ENCODE results near the gene KRT3. TPM values are rescaled to one million over a fixed set of nuclear protein-coding genes. Genes with fewer than 3 reads are reported as not detected.
"Not testable (repeated sequence)": the region's sequence is repeated elsewhere in the genome, so short reads cannot be mapped to it uniquely, and the experiment has no call there.

KRT3 gene
- total RNA-seq, 1 donor: not detected

DNA sequence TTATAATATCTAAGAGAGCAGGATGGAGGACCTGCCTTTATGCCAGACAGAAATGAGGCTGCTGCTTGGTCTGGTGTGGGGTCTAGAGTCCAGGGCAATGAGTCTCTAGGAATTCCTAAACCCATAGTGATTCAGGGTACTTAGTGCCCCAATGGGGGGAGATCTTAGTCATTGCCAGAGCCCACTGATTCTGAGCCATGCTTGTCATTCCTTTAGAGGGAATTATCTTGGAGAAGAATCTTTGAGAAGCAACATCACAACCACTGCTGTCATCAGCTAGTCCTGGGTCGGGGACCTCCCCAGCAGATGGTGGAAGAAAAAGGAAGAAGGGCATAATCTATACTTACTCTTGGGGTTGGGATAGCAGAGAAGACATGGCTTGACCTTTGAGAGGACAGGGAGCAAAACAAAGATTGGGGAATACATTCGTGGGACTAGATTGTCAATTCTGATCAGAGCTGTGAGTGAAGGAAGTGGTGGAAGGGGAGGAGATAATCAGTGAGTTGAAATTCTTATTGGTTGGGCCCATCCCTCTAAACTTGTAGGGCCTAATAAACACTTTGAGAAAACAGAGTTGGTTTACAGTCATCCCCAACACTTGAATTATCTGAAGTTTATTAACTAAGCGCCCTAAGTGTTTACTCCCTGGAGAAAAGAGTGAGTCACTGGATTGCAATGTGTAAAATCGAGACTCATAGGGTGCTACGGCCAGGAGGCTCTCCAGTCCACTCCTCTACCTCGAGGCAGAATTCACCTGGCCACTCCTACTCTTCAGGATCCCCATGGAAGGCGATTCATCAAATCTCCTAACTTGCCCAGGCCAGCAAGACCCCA, 3.0 kb upstream of the KRT3 start:
- no peaks in the 10 kb centered on the region for H3K27me3 ChIP-seq (ENCODE audit: insufficient read depth, low read length)
- H3K4me3 ChIP-seq (ENCODE audit: low read length): no peak overlapping the region
- no peaks in the 10 kb centered on the region for H3K9me3 ChIP-seq (ENCODE audit: low read depth, low read length)
- no peaks in the 10 kb centered on the region for H3K4me1 ChIP-seq (ENCODE audit: insufficient read depth, low read length)

DNA sequence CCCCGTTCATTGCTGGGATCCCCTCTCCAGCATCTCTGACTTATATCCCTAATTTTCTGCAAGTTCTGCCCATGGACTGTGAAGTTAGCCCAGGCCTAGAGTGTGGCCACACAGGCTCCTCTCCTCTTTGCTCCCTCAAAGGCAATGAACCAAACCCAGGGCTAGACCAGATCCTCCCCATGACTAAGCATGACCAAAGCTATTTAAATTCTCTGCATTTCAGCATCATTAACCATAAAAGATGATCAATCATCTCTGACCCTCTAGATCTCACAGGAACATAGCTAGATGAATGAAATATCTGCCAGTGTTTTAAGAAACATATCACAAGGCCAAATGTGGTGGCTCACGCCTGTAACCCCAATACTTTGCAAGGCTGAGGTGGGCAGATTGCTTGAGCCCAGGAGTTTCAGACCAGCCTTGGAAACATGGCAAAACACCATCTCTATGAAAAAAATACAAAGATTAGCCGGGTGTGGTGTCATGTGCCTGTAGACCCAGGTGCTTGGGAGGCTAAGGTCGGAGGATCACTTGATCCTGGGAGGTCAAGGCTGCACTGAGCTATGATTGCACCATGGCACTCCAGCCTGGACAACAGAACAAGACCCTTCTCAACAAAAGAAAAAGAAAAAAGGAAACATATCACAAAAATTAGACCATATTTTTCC, 2.2 kb upstream of the KRT3 start:
- Histone ChIP-seq H3K9me3 (ENCODE audit: low read depth, low read length) (no peaks in the 10 kb centered on the region), H3K27me3 (ENCODE audit: insufficient read depth, low read length) (no peaks in the 10 kb centered on the region), H3K4me1 (ENCODE audit: insufficient read depth, low read length) (no peaks in the 10 kb centered on the region), H3K4me3 (ENCODE audit: low read length) (no peak overlapping the region)

DNA sequence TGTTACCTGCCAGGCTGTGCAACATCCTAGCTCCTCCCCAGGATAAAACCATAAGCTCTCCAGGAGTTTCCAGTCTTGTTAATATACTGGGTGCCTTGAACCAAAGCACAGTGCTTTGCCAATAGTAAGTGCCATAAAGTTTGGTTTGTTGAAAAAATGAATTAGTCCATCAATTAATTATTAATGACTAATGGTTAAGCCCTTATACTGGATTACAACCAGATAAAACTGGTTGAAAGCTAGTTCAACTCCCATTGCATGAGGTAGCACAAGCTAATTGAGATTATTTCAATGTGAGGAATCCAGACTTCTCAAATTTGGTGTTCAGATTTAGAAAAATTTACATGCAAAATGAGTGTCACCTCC, 1.6 kb upstream of the KRT3 start:
- Histone ChIP-seq H3K4me1 (ENCODE audit: insufficient read depth, low read length) (no peaks in the 10 kb centered on the region), H3K4me3 (ENCODE audit: low read length) (no peak overlapping the region), H3K9me3 (ENCODE audit: low read depth, low read length) (no peaks in the 10 kb centered on the region), H3K27me3 (ENCODE audit: insufficient read depth, low read length) (no peaks in the 10 kb centered on the region)

DNA sequence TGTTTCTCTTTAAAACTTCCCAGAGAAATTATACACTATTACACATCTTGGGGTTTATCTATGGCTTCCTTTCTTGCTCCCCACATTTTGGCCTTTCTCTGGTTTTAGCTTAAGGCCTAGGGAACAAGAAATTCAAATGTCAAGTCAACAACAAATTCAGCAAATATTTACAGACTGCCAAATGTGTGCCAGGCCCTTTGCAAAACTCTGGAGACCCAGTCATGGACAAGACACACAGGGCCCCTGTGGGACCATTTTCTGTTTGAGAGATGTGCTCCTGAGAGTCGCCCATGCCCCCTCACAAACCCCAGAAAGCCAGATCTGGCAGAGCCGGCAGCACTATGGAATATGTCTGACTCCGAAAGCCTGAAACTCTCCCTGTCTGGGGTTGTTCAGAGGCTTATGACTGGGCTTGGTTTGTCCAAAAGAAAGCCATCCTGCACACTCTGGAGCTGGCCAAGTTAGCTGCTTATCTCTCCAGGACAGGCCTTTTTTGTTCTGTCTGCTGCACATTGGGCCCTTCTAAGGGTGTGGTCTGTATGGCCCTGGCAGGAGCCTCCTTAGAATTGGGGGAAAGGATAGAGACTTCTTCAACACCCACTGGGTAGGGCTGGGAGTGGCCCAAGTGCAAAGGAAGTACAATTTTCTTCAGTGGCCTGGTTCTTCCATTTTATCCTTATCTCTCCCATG, 1.1 kb upstream of the KRT3 start:
- no peak overlapping the region for H3K4me3 ChIP-seq (ENCODE audit: low read length)
- no peaks in the 10 kb centered on the region for H3K27me3 ChIP-seq (ENCODE audit: insufficient read depth, low read length)
- no peaks in the 10 kb centered on the region for H3K4me1 ChIP-seq (ENCODE audit: insufficient read depth, low read length)
- no peaks in the 10 kb centered on the region for H3K9me3 ChIP-seq (ENCODE audit: low read depth, low read length)

DNA sequence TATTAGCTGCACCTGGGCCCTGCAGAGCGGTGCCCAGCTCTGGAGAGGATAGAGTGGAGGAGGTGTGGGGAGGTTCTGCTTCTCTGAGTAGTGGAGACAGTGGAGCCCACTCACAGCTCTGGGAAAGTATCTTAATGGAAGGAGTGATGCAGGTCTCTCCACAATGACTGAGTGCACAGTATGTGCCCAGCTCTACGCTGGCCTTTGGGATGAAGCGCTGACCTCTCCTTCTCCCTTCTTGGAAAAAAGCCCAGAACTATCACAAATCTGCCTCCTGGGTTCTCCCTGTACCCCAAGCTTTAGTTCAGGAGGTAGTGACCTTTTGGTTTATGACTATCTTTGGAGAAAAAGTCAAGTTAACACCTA, 495 bp upstream of the KRT3 start:
- H3K4me1 ChIP-seq (ENCODE audit: insufficient read depth, low read length): no peaks in the 10 kb centered on the region
- H3K9me3 ChIP-seq (ENCODE audit: low read depth, low read length): no peaks in the 10 kb centered on the region
- no peaks in the 10 kb centered on the region for H3K27me3 ChIP-seq (ENCODE audit: insufficient read depth, low read length)
- no peak overlapping the region for H3K4me3 ChIP-seq (ENCODE audit: low read length)

DNA sequence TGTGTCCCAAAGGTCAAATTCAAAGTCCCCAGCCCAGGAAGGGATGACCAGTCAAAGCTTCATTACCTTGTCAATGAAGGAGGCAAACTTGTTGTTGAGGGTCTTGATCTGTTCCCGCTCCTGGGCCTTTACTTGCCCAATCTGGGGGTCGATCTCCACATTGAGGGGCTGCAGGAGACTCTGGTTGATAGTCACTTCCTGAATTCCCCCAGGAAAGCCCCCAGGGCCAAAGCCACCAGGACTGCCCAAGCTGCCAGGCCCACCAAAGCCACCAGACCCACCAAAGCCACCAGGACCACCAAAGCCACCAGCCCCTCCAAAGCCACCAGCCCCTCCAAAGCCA, 614 bp downstream of the KRT3 start:
- not testable (repeated sequence) for H3K4me3 ChIP-seq (ENCODE audit: low read length)

DNA sequence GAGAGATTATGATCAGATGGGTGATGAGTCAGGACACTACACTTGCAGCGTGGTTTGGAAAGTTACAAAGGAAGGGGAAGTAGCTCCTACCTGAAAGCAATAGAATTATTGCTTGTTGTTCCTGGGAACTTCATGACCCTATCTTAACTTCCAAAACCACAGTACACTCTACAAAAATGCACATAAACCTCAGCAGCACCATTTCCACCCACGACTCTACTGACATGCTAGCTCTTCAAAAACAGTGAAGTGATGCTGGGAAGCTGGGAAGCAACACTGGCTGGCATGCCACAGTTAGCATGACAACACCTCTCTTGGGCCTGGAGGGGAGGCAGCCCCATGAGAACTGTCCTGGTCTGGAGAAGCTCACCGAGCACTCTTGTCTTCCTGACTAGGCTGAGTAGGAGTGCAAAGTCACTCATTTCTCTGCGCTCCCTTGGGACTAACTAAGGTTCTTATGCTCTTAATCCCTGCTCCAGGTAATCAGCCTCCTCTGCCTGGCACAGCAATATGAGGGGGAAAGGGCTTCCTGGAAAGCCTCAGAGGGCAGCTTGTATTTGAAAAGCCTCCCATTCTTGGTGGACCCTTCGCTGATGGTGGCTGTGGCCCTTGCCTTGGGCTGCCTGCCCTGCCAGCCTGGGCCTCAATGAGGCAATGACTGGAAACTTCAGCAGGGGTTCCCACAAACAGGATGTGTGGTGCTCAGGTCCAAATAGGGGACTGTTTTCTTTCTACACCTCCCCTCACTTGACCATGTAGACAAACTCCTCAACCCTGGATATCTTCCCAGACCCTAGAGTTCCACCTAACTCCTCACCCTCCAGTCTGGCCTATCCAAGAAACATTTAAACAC, 1.2 kb downstream of the KRT3 start:
- Histone ChIP-seq H3K27me3 (ENCODE audit: insufficient read depth, low read length) (peaks cover 3% of the 10 kb centered on the region), H3K4me3 (ENCODE audit: low read length) (no peak overlapping the region), H3K9me3 (ENCODE audit: low read depth, low read length) (no peaks in the 10 kb centered on the region), H3K4me1 (ENCODE audit: insufficient read depth, low read length) (peaks cover 4% of the 10 kb centered on the region)

More for the DNA sequence above, 614 bp downstream of the KRT3 start:
- not testable (repeated sequence) for H3K27me3 ChIP-seq (ENCODE audit: insufficient read depth, low read length); H3K4me1 ChIP-seq (ENCODE audit: insufficient read depth, low read length); H3K9me3 ChIP-seq (ENCODE audit: low read depth, low read length)

DNA sequence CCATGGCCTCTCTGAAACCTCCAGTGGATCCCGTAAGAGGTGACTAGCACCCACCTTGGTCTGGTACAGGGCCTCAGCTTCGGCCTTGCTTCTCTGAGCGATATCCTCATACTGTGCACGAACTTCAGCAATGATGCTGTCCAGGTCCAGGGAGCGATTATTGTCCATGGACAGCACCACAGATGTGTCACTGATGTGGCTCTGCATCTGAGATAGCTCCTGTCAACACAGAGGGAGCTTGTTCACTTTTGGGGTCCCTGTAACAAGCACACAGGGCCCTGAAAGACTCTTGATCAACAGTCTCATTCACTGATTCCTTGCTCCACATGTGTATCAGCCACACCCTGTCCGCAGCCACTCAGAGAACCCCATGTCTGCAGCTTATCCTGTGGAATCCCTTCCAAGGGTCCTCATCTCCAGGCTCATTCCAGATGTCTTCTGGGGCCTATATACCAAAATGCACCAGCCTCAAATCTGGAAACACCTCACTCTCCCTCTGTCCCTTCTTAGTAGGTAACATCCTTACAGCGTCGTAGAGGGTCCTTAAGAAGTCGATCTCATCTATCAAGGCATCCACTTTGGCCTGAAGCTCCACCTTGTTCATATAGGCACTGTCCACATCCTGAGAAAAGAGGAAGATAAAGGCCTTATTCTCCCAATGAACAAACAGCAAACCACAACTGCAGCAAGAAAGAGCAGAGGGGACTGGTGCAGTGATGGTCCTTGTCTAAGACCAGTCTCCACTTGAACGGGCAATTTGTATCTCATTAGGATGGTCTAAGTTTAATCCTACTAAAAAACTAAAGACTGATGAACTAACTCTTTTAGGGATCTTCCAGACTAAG, 3.5 kb downstream of the KRT3 start:
- Histone ChIP-seq H3K9me3 (ENCODE audit: low read depth, low read length) (no peaks in the 10 kb centered on the region), H3K4me3 (ENCODE audit: low read length) (no peak overlapping the region), H3K27me3 (ENCODE audit: insufficient read depth, low read length) (peaks cover 7% of the 10 kb centered on the region), H3K4me1 (ENCODE audit: insufficient read depth, low read length) (peaks cover 4% of the 10 kb centered on the region)

DNA sequence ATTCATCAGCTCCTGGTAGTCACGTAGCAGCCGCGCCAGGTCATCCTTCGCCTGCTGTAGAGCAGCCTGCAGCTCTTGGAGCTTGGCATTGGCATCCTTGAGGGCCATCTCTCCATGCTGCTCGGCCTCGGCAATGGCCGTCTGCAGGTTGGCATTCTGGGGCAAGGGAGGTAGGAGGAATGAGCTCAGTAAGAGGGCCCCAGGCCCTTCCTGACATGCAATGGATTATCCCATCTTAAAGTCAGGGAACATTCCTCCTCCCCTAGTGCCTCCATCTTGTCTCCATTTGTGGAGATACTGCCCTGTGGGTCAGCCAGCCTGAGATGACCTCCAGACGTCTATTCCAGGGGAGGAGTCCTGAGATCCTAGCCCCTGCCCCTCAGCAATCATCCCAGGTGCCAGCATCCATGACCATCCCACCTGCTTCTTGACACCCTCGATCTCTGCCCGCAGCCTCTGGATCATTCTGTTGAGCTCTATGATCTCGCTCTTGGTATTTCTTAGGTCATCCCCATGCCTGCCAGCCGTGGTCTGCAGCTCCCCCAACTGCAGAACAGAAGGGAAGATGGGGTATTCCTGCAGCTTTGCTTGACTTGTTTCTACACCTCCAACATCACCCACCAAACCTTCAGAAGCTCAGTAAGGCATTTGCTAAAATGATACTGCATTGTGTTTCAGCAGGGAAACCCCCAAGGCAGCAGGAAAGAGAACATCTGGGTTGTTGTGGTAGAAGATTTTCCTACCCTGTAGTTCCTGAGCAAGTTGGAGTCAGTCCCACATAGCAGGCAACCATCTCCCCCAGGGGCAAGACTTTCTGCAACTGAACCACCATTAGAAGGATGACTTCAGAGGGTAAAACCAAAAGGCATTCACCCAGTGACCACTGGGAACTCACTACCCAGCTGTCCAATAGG, 4.4 kb downstream of the KRT3 start:
- Histone ChIP-seq H3K4me3 (ENCODE audit: low read length) (no peak overlapping the region), H3K9me3 (ENCODE audit: low read depth, low read length) (no peaks in the 10 kb centered on the region), H3K4me1 (ENCODE audit: insufficient read depth, low read length) (peaks cover 4% of the 10 kb centered on the region), H3K27me3 (ENCODE audit: insufficient read depth, low read length) (peaks cover 7% of the 10 kb centered on the region)

DNA sequence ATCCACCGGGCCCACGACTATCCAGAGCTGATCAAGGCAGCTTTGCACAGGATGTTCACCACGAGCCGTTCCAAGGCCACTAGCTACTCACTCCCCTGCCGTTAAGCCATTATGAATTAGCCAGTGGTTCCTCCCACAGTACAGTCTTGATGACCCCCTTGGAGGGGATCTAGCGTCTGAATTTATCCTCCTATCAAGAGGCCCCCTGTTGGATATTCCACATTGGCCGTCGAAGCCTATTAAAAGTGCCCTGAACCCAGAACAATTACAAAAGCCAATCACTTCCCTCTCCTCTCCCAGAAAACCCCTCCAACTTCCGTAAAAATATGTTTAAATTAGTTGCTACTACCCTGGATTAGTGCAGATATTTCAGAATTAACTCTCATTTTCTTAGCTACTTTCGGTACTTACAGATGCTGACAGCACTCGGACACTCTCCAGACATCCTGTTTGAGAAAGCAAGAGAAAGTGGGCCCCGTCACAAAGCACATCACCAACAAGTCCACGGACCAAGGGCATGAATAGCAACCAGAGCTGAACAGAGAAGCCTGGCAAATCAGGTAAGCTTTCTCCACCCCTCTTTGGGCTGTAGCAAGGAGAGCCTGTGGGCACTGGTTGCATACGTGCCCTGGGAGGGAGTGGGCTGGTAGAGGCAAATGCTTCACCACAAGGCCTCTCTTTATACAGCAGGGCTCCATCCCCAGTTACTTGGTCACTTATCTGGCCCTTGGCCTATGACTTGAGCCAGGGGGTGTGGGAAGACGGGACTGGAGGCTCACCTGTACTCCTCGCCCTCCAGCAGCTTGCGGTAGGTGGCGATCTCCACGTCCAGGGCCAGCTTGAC, 5.3 kb downstream of the KRT3 start:
- Histone ChIP-seq H3K9me3 (ENCODE audit: low read depth, low read length) (no peaks in the 10 kb centered on the region), H3K27me3 (ENCODE audit: insufficient read depth, low read length) (peaks cover 7% of the 10 kb centered on the region), H3K4me1 (ENCODE audit: insufficient read depth, low read length) (peaks cover 4% of the 10 kb centered on the region), H3K4me3 (ENCODE audit: low read length) (no peak overlapping the region)

DNA sequence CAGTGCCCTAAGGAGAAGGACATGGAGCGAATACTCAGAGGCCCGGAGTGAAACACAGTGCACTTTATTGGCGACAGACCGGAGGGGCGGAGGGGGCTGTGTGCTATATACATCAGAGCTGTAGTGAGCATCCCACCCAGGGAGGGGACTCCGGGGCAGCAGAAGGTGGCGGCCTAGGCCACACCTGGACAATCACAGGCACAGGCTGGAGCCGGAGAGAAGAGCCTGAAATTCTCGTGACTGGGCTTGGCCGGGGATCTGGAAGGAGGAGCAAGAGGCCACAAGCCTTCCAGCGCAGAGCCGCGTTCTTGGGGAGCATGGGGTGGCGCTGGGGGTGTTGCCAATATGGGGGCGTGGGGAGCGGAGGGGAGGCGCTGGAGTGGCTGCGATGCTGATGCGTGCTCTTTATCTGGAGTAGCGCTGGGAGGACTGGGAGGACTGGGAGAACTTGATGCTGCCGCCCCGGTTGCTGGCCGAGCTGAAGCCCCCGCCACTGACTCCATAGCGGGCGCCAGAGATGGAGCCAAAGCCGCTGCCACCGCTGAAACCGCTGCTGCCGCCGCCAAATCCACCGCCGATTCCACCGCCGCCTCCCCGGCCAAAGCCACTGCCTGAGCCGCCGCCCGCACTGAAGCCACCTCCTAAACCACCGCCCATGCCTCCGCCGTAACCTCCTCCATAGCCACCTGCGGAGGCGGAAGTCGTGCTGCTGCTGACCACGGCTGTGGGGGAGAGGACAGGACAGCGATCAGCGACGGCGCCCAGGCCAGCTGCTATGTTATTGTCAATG, 6.1 kb downstream of the KRT3 start:
- Histone ChIP-seq H3K4me1 (ENCODE audit: insufficient read depth, low read length) (peaks cover 4% of the 10 kb centered on the region), H3K4me3 (ENCODE audit: low read length) (no peak overlapping the region), H3K9me3 (ENCODE audit: low read depth, low read length) (no peaks in the 10 kb centered on the region), H3K27me3 (ENCODE audit: insufficient read depth, low read length) (peaks cover 7% of the 10 kb centered on the region)

DNA sequence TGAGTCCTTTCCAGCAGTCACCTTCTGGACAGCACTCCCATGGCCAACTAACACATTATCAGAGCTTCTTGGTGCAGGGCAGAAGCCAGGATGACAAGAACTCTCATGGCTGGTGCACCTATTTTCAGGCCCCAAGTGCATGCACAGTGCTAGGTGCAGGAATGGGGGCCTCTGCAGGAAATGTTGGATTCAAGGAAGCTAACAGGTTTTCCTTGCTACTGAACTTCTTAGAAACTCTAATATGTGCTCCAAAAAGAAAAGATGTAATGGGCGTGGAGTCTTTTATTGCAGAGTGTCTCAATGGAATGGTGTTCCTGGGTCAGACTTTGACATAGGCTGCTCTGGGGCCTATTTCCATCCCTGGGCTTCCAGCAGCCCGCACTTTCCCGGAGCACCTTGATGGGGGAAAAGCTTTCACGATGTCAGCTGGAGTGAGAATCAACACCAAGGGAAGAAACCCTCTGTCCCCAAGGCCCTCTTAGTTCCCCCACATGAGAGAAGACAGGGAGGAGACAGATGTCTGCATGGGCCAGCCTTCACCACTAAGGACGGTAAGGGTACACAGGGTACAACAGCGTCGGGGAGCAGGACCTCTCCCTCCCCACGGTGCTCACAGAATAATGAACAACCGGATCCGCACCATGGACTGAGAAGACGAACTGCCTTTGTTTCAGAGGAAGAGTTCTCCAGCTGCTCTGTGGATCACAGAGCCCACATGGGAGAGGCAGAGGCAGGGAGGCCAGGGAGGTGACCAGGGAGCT, 6.9 kb downstream of the KRT3 start:
- no peak overlapping the region for H3K4me3 ChIP-seq (ENCODE audit: low read length)
- H3K27me3 ChIP-seq (ENCODE audit: insufficient read depth, low read length): peaks cover 7% of the 10 kb centered on the region
- peaks cover 4% of the 10 kb centered on the region for H3K4me1 ChIP-seq (ENCODE audit: insufficient read depth, low read length)
- no peaks in the 10 kb centered on the region for H3K9me3 ChIP-seq (ENCODE audit: low read depth, low read length)

Data from mononuclear cell (primary cell).